Liver (tissue), 9 donors: ENCODE measurements around the gene TEDC1. TPM values are rescaled to one million over a fixed set of nuclear protein-coding genes. Genes with fewer than 3 reads are reported as not detected.

ENCODE experiments used
- DNase-seq: peaks from one replicate; pipeline ENCODE4 v3.0.0-alpha.2; 2017; ENCODE audit warnings: low spot score
- H3K27ac ChIP-seq, 2 donors: one replicate each; pipeline ENCODE4 v1.7.0; 2013; ENCODE audit warnings: inconsistent platforms in 2 of 2, low read length in 2 of 2, control low read depth in 1 of 2, low read depth in 1 of 2, mild to moderate bottlenecking in 1 of 2
- H3K27me3 ChIP-seq, 4 donors: one replicate each; pipeline versions ENCODE4 v1.6.1 to v1.7.0; 2013; ENCODE audit warnings: low read length in 3 of 4, inconsistent platforms in 1 of 4, mild to moderate bottlenecking in 1 of 4, moderate library complexity in 1 of 4; ENCODE audit not compliant: control insufficient read depth in 4 of 4, insufficient read depth in 4 of 4
- H3K36me3 ChIP-seq, 4 donors: one replicate each; pipeline versions ENCODE4 v1.6.1 to v1.7.0; 2013; ENCODE audit warnings: low read length in 3 of 4, mild to moderate bottlenecking in 3 of 4, low read depth in 1 of 4, moderate library complexity in 1 of 4; ENCODE audit not compliant: control insufficient read depth in 4 of 4, insufficient read depth in 3 of 4
- H3K4me1 ChIP-seq, 4 donors: one replicate each; pipeline versions ENCODE4 v1.6.1 to v1.7.0; 2013; ENCODE audit warnings: low read length in 3 of 4, mild to moderate bottlenecking in 3 of 4, moderate library complexity in 1 of 4; ENCODE audit not compliant: control insufficient read depth in 4 of 4, insufficient read depth in 4 of 4
- H3K4me3 ChIP-seq, 3 donors: one replicate each; pipeline versions ENCODE4 v1.6.1 to v1.7.0; 2013; ENCODE audit warnings: low read length in 3 of 3, control low read depth in 1 of 3, low read depth in 1 of 3, mild to moderate bottlenecking in 1 of 3
- H3K9ac ChIP-seq, 2 donors: one replicate each; pipeline ENCODE4 v1.7.0; 2013; ENCODE audit warnings: low read length in 2 of 2, mild to moderate bottlenecking in 2 of 2, moderate library complexity in 2 of 2, control low read depth in 1 of 2, low read depth in 1 of 2
- H3K9me3 ChIP-seq, 4 donors: one replicate each; pipeline versions ENCODE4 v1.6.1 to v1.7.0; 2013; ENCODE audit warnings: low read length in 3 of 4; ENCODE audit not compliant: control insufficient read depth in 4 of 4
- ATF3 ChIP-seq: IDR thresholded peaks from 2 replicates; pipeline ENCODE4 v1.6.1; 2016; ENCODE audit warnings: antibody characterized with exemption
- CTCF ChIP-seq: fragments of 150-350 bp; IDR thresholded peaks from 2 replicates; pipeline ENCODE4 v1.5.1; 2017; ENCODE audit warnings: improper control_type of control experiment, low read depth, low read length; ENCODE audit not compliant: missing input control
- EGR1 ChIP-seq, 2 donors: IDR thresholded peaks; 2 replicates each; pipeline ENCODE4 v1.6.1; 2016 to 2018; ENCODE audit warnings: antibody characterized with exemption in 2 of 2, low read depth in 2 of 2
- FOXA1 ChIP-seq: IDR thresholded peaks from 2 replicates; pipeline ENCODE4 v1.6.1; 2016; ENCODE audit warnings: antibody characterized with exemption
- FOXA2 ChIP-seq: IDR thresholded peaks from 2 replicates; pipeline ENCODE4 v1.6.1; 2016; ENCODE audit warnings: antibody characterized with exemption
- GABPA ChIP-seq, 2 donors: IDR thresholded peaks in 1 of 2; conservative IDR thresholded peaks in 1 of 2; 2 replicates each; pipeline ENCODE4 v1.6.1; 2016; ENCODE audit warnings: antibody characterized with exemption in 2 of 2, mild to moderate bottlenecking in 1 of 2, moderate library complexity in 1 of 2
- HNF4G ChIP-seq: IDR thresholded peaks from 2 replicates; pipeline ENCODE4 v1.6.1; 2016; ENCODE audit warnings: antibody characterized with exemption
- JUND ChIP-seq, 2 donors: IDR thresholded peaks; 2 replicates each; pipeline ENCODE4 v1.6.1; 2016; ENCODE audit warnings: antibody characterized with exemption in 2 of 2
- MAX ChIP-seq: IDR thresholded peaks from 2 replicates; pipeline ENCODE4 v1.6.1; 2016; ENCODE audit warnings: antibody characterized with exemption
- NR2F2 ChIP-seq: IDR thresholded peaks from 2 replicates; pipeline ENCODE4 v1.6.1; 2016; ENCODE audit warnings: antibody characterized with exemption
- RAD21 ChIP-seq, 2 donors: IDR thresholded peaks; 2 replicates each; pipeline ENCODE4 v1.6.1; 2016; ENCODE audit warnings: antibody characterized with exemption in 2 of 2, mild to moderate bottlenecking in 2 of 2
- REST ChIP-seq: IDR thresholded peaks from 2 replicates; pipeline ENCODE4 v1.6.1; 2016; ENCODE audit warnings: antibody characterized with exemption, mild to moderate bottlenecking
- RXRA ChIP-seq, 2 donors: IDR thresholded peaks; 2 replicates each; pipeline ENCODE4 v1.6.1; 2017 to 2018; ENCODE audit warnings: antibody characterized with exemption in 2 of 2, mild to moderate bottlenecking in 1 of 2
- SP1 ChIP-seq: IDR thresholded peaks from 2 replicates; pipeline ENCODE4 v1.6.1; 2018; ENCODE audit warnings: antibody characterized with exemption, mild to moderate bottlenecking
- TAF1 ChIP-seq: conservative IDR thresholded peaks from 2 replicates; pipeline ENCODE4 v1.6.1; 2016; ENCODE audit warnings: antibody characterized with exemption, mild to moderate bottlenecking
- ZBTB33 ChIP-seq: IDR thresholded peaks from 2 replicates; pipeline ENCODE4 v1.6.1; 2016; ENCODE audit warnings: antibody characterized with exemption
- WGBS: extraction: QIAGEN DNeasy Blood & Tissue Kit; methylation state at CpG from one replicate; pipeline ENCODE4 v1.1.7; 2013; 5-methylcytosine and 5-hydroxymethylcytosine counted together
- polyA plus RNA-seq, 2 donors: library from polyadenylated mRNA; stranded (reverse) in 1 of 2; unstranded in 1 of 2; fragments of 200-250 nt in 1 of 2; fragments of >200 nt in 1 of 2; fragmentation: Nextera tagmentation in 1 of 2; extraction: Ambion mirVana in 1 of 2; gene quantifications; one replicate each; pipeline versions ENCODE4 v1.2.1 to v1.2.3, GENCODE V29; 2013 to 2015
- total RNA-seq, 2 donors: library from RNA; depleted of rRNA; stranded (reverse); fragments of >200 nt; gene quantifications; one replicate each; pipeline ENCODE4 v1.2.3, GENCODE V29; 2014
- donor health status: healthy.
- donor health status: healthy.
- donor health status: healthy.
- donor health status: healthy.
- donor health status: healthy.

TEDC1 gene
- total and polyA plus RNA-seq, 4 donors, result 0.97 to 7.5 (median 3.2) TPM

GRCh38 chr14:105530285-105531087 lies 39.4 kb downstream of the TEDC1 start:
- Histone ChIP-seq H3K9ac (no peak overlapping the region), H3K27ac (no peak overlapping the region), H3K4me3 (no peak overlapping the region), H3K4me1 (peaks cover 9 to 30% (median 20%) of the 10 kb centered on the region in 4 donors), H3K36me3 (peaks cover 0 to 1% (median 0%) of the 10 kb centered on the region in 4 donors), H3K27me3 (no peaks in the 10 kb centered on the region), H3K9me3 (no peaks in the 10 kb centered on the region)
- TF ChIP-seq ZBTB33 (no peak), ATF3 (no peak), SP1 (no peak), RAD21 (IDR thresholded peaks at IDR 0.05) (no peak), MAX (no peak), HNF4G (no peak), JUND (IDR thresholded peaks at IDR 0.05) (no peak), TAF1 (no peak), FOXA1 (no peak), RXRA (IDR thresholded peaks at IDR 0.05) (no peak), GABPA (IDR thresholded peaks at IDR 0.05 in 1 of 2, conservative IDR thresholded peaks at IDR 0.05 in 1 of 2) (no peak), EGR1 (IDR thresholded peaks at IDR 0.05; ENCODE audit: low read depth in 2 of 2) (no peak), REST (no peak), CTCF (no peak), NR2F2 (no peak), FOXA2 (no peak)
- WGBS, result 79% methylated on average over 19 of the region's 19 CpGs
- no peak for DNase-seq
